GM12864 (cell line): ENCODE results near the gene CLEC14A.

Source experiments
- DNase-seq: peaks from one replicate; pipeline ENCODE4 v3.0.0-alpha.2; 2011; ENCODE audit warnings: low read depth
- H3K4me3 ChIP-seq: 2 replicates; pipeline ENCODE4 v1.5.1; 2011; ENCODE audit warnings: mild to moderate bottlenecking, low read depth, low read length, control low read depth
- TF ChIP-seq, protein P1 (sequence below): IDR thresholded peaks from 2 replicates; pipeline ENCODE4 v1.5.1; 2011; ENCODE audit warnings: low read depth, mild to moderate bottlenecking, moderate library complexity, low read length, control low read depth, inconsistent platforms; ENCODE audit errors: missing control alignments

The CLEC14A gene

DNA sequence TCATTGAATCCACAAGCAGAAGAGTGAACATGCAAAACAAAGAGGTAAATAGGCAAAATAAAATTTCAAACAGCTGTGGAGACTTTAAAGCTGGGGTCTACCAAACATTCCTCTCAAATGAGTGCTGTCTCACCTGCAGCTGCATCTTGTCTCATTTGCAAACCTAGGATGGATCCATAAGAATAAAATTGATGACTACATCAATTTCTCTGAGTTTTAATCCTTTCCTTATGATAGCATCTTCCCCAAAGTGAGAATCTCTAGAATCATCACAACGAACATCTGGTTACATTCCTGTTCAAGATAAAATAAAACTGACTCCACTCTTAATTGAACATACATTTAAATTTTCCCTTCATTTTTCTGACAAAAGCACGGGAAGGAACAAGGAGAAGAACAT lies 29.9 kb downstream of the CLEC14A start:
- no peak overlapping the region for H3K4me3 ChIP-seq
- DNase-seq: no peak
- TF ChIP-seq, protein P1, sequence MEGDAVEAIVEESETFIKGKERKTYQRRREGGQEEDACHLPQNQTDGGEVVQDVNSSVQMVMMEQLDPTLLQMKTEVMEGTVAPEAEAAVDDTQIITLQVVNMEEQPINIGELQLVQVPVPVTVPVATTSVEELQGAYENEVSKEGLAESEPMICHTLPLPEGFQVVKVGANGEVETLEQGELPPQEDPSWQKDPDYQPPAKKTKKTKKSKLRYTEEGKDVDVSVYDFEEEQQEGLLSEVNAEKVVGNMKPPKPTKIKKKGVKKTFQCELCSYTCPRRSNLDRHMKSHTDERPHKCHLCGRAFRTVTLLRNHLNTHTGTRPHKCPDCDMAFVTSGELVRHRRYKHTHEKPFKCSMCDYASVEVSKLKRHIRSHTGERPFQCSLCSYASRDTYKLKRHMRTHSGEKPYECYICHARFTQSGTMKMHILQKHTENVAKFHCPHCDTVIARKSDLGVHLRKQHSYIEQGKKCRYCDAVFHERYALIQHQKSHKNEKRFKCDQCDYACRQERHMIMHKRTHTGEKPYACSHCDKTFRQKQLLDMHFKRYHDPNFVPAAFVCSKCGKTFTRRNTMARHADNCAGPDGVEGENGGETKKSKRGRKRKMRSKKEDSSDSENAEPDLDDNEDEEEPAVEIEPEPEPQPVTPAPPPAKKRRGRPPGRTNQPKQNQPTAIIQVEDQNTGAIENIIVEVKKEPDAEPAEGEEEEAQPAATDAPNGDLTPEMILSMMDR: no peak

DNA sequence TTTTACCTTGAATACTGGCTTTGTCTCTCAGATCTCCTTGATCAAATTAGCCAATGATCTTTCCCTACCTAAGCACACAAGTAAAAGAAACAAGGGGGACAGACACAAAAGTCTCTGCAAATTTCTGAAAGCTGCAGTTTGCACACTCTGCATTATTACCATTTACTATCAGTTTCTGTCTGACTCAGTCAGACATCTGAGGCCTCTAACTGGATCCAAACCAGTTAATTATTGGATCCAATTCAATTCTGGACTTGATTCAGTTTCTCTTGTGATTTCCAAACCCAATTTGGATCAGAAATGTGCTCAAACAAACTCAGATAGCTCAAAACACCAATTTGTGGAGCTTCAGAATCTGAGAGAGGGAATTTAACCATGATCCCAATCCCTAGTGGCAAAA lies 31.6 kb downstream of the CLEC14A start:
- no peak for DNase-seq
- H3K4me3 ChIP-seq: no peak overlapping the region
- TF ChIP-seq, protein P1: no peak

DNA sequence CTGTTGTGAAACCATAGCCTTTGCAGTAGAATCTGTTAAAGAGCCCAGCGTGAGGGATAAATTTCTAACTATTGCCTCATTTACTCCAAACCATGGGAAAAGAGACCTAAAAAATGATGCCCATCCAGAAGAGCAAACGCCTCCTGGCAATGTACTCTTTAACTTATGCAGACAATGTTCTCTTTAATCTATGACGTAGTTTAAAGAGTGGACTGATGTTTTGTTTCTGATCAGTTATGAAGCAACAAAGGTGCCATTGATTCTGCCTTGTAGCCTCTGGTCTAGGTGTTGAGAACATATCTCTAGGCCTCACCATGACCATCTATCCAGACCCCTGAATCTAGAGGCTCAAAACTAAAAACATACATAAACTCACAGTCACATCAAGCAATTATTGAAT lies 34.8 kb downstream of the CLEC14A start:
- no peak overlapping the region for H3K4me3 ChIP-seq
- DNase-seq: no peak
- TF ChIP-seq, protein P1: no peak

DNA sequence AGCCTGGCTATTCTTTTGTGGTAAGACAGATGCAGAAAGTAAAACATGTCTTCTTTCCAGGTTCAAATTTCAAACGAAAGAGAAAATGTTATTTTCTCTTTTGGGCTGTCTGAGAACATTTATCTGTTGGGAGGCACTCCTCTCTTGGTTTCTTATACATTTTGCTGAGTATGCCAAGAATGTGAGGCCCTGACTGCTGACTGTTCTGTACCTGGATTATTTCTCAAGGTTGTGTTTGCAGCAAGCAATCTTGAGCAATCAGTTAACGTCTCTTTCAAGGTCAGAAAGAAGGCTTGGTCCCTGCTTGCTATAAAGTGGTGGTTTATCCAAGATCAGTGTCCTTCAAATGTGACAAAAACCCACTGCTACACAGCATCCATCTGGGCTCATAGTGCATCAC lies 38.3 kb downstream of the CLEC14A start:
- TF ChIP-seq, protein P1: no peak
- no peak for DNase-seq
- H3K4me3 ChIP-seq: no peak overlapping the region

DNA sequence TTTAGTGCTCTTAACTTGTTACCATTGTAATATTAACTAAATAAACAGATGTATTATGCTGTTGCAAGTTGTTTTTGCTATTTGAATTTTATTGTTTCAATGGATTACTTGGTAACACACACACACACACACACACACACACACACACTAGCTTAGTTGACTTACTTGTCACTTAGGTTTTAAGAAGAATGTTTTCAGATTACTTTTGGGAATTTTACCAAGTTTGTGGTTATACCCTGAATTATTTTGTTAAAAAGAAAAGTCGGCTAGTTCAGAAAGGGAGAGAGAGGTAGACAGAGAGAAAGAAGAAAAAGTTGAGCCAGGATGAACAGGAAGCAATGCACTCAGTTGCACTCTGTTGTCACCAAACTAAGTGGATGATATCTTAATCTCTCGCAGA lies 42.9 kb downstream of the CLEC14A start:
- TF ChIP-seq, protein P1: no peak
- DNase-seq: no peak
- no peak overlapping the region for H3K4me3 ChIP-seq

DNA sequence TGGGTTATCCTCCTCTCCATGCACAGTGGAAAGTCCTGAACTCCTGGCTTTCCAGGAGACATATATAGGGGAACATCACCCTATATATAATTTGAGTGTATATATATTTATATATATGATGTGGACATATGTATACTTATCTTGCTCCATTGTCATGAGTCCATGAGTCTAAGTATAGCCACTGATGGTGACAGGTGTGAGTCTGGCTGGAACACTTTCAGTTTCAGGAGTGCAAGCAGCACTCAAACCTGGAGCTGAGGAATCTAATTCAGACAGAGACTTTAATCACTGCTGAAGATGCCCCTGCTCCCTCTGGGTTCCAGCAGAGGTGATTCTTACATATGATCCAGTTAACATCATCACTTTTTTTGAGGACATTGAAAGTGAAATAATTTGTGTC lies 43.8 kb downstream of the CLEC14A start:
- DNase-seq: no peak
- TF ChIP-seq, protein P1: no peak
- H3K4me3 ChIP-seq: no peak overlapping the region

DNA sequence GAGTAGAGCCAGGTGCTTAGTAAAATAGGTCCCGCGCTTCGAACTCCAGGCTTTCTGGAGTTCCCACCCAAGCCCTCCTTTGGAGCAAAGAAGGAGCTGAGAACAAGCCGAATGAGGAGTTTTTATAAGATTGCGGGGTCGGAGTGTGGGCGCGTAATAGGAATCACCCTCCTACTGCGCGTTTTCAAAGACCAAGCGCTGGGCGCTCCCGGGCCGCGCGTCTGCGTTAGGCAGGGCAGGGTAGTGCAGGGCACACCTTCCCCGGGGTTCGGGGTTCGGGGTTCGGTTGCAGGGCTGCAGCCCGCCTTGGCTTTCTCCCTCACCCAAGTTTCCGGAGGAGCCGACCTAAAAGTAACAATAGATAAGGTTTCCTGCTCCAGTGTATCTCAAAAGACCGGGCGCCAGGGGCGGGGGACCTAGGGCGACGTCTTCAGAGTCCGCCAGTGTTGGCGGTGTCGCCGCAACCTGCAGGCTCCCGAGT lies 44.6 kb downstream of the CLEC14A start:
- TF ChIP-seq, protein P1: no peak
- no peak for DNase-seq
- H3K4me3 ChIP-seq: no peak overlapping the region
